Measurements from ENCODE around the gene COLQ.

DNA sequence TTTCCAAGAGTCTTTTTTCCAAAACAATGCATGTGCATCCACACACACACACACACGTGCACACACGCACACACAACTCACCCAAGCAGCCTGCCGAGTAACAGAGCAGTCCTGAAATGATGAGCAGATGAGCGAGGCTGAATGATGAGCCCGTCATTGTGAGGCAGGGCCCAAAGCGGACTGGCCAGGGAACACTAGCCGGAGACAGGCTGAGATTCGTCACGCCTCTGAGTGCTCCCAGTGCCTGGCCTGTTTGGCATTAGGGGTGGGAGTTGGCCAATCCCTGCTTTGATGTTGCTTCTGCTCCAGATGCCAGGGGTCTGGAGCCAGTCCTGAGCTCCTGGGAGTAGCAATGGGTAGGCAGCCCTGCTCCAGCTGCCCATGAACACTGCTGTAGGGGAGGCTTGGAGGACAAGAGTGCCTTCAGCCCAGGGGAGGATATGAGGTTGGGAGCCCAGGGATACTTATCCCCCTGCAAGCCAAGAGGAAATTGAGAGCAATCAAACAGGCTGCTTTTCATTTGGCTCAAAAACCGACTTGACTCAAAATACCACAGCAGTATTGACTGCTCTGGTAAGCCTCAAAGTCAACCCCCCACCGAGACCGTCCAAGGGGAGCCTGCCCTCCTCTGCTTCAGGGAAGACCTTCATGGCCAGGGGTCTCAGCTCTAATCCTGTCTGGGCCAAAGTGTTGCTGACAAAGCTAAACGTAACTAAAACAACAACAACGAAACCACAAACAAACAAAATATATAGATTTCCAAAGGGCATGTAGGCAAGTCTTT lies 22.9 kb downstream of the COLQ start:
- TF ChIP-seq POLR2A (IDR thresholded peaks at IDR 0.05) (no peak), CTCF (IDR thresholded peaks at IDR 0.05 in 8 of 11, conservative IDR thresholded peaks at IDR 0.05 in 3 of 11) (no peak), POLR2AphosphoS5 (IDR thresholded peaks at IDR 0.05) (no peak)

All from spleen (tissue), 7 donors.